HG02943 (cell line): ENCODE measurements around the gene TAF9.
"Not testable (repeated sequence)": the region's sequence is repeated elsewhere in the genome, so short reads cannot be mapped to it uniquely, and the experiment has no call there.

Experiments
- ATAC-seq: cut with Tn5 transposase; IDR thresholded peaks from one replicate; pipeline ENCODE4 v1.9.1; 2021; ENCODE audit warnings: mild to moderate bottlenecking, low read depth, moderate library complexity; ENCODE audit not compliant: unreplicated experiment

TAF9 gene

GRCh38 chr5:69341520-69342161 is 27.7 kb downstream of the TAF9 start:
- ATAC-seq = no peak

- ATAC-seq = no peak
Measured at GRCh38 chr5:69335341-69335935, 33.9 kb downstream of the TAF9 start.

GRCh38 chr5:69334793-69335268 is 34.5 kb downstream of the TAF9 start:
- ATAC-seq = peak; percentile 62

- not testable (repeated sequence) for ATAC-seq
Measured at GRCh38 chr5:69333668-69334315, 35.5 kb downstream of the TAF9 start.

GRCh38 chr5:69331528-69332445 is 37.5 kb downstream of the TAF9 start:
- ATAC-seq = no peak

GRCh38 chr5:69329905-69330489 is 39.3 kb downstream of the TAF9 start:
- no peak for ATAC-seq

- no peak for ATAC-seq
Measured at GRCh38 chr5:69326365-69326764, 43.0 kb downstream of the TAF9 start.

- ATAC-seq = no peak
Measured at GRCh38 chr5:69317391-69317790, 51.9 kb downstream of the TAF9 start.

- ATAC-seq = no peak
Measured at GRCh38 chr5:69315972-69316371, 53.3 kb downstream of the TAF9 start.
